Keratinocyte (primary cell): Measurements from ENCODE around the gene SLIT3. TPM values are rescaled to one million over a fixed set of nuclear protein-coding genes. Genes with fewer than 3 reads are reported as not detected.

Source experiments
- DNase-seq: peaks from one replicate; pipeline ENCODE4 v3.0.0-alpha.2; 2011; ENCODE audit warnings: low read depth, missing footprints, low spot score
- FAIRE-seq: peaks from 2 replicates; lab custom pipeline; 2011; peaks lifted over from hg19 to GRCh38; lab: Jason Lieb, UNC
- H2AFZ ChIP-seq: 2 replicates; pipeline ENCODE4 v1.6.0; 2012; ENCODE audit warnings: low read length, control low read depth, inconsistent platforms; ENCODE audit not compliant: control insufficient read depth
- H3K27ac ChIP-seq: 2 replicates; pipeline ENCODE4 v1.5.1; 2011; ENCODE audit warnings: low read length; ENCODE audit not compliant: control insufficient read depth, insufficient read depth
- H3K27me3 ChIP-seq: 3 replicates; pipeline ENCODE4 v1.6.0; 2011; ENCODE audit warnings: low read length; ENCODE audit not compliant: control insufficient read depth, insufficient read depth; ENCODE audit errors: extremely low read depth
- H3K36me3 ChIP-seq, 2 experiments: 2 replicates in 1 of 2; 3 replicates in 1 of 2; pipeline ENCODE4 v1.5.1; 2011; ENCODE audit warnings: low read length in 2 of 2, mild to moderate bottlenecking in 1 of 2; ENCODE audit not compliant: control insufficient read depth in 2 of 2, insufficient read depth in 2 of 2; ENCODE audit errors: extremely low read depth in 1 of 2
- H3K4me1 ChIP-seq: 3 replicates; pipeline ENCODE4 v1.5.1; 2011; ENCODE audit warnings: low read length; ENCODE audit not compliant: control insufficient read depth, insufficient read depth; ENCODE audit errors: extremely low read depth
- H3K4me2 ChIP-seq: 3 replicates; pipeline ENCODE4 v1.6.0; 2011; ENCODE audit warnings: low read depth, low read length; ENCODE audit not compliant: control insufficient read depth, insufficient read depth; ENCODE audit errors: extremely low read depth
- H3K4me3 ChIP-seq, 3 experiments: fragments of 200-600 bp in 1 of 3; sonication (generic) in 1 of 3; 2 replicates in 2 of 3; 3 replicates in 1 of 3; pipeline ENCODE4 v1.5.1; 2011 to 2016; ENCODE audit warnings: low read length in 3 of 3, mild to moderate bottlenecking in 3 of 3, control low read depth in 2 of 3, inconsistent platforms in 1 of 3, low read depth in 1 of 3, mixed read lengths in 1 of 3, mixed run types in 1 of 3, moderate library complexity in 1 of 3; ENCODE audit not compliant: control insufficient read depth in 2 of 3, insufficient read depth in 2 of 3; ENCODE audit errors: extremely low read depth in 1 of 3
- H3K79me2 ChIP-seq: 2 replicates; pipeline ENCODE4 v1.6.0; 2012; ENCODE audit warnings: low read length; ENCODE audit not compliant: control insufficient read depth, insufficient read depth
- H3K9ac ChIP-seq: 3 replicates; pipeline ENCODE4 v1.6.0; 2011; ENCODE audit warnings: low read length; ENCODE audit not compliant: control insufficient read depth, insufficient read depth; ENCODE audit errors: extremely low read depth
- H3K9me1 ChIP-seq: 3 replicates; pipeline ENCODE4 v1.6.0; 2011; ENCODE audit warnings: low read length; ENCODE audit not compliant: control insufficient read depth, insufficient read depth; ENCODE audit errors: extremely low read depth
- H3K9me3 ChIP-seq: 2 replicates; pipeline ENCODE4 v1.5.1; 2012; ENCODE audit warnings: low read depth, low read length; ENCODE audit not compliant: control insufficient read depth
- H4K20me1 ChIP-seq: 3 replicates; pipeline ENCODE4 v1.6.0; 2011; ENCODE audit warnings: low read length; ENCODE audit not compliant: control insufficient read depth, insufficient read depth; ENCODE audit errors: extremely low read depth
- EZH2 ChIP-seq: IDR thresholded peaks from one replicate; pipeline ENCODE4 v1.6.1; 2012; ENCODE audit warnings: inconsistent platforms, mild to moderate bottlenecking, low read length, moderate library complexity
- dilution Hi-C: fragments of 300-500 bp; cut with MboI; formaldehyde crosslinking; loops from one replicate; pipeline ENCODE4 v1.7.0; 2020; ENCODE audit warnings: low sequenced_read_pairs; ENCODE audit not compliant: extremely low pct_ligation_motif_present
- polyA plus RNA-seq, 5 experiments: library from polyadenylated mRNA; depleted of rRNA in 3 of 5; stranded (reverse) in 3 of 5; stranded (forward) in 1 of 5; unstranded in 1 of 5; fragments of >200 nt; gene quantifications; 1 replicate in 1 of 5; 2 replicates in 3 of 5; 3 replicates in 1 of 5; pipeline versions ENCODE4 v1.2.1 to v1.2.3, GENCODE V29; 2011 to 2012; ENCODE audit warnings: missing spikeins in 2 of 5, low read depth in 1 of 5, low replicate concordance in 1 of 5
- TF ChIP-seq, protein P1 (sequence below), 3 experiments: IDR thresholded peaks in 1 of 3; conservative IDR thresholded peaks in 1 of 3; optimal IDR thresholded peaks in 1 of 3; 2 replicates in 2 of 3; 3 replicates in 1 of 3; pipeline versions ENCODE3 to v1.5.1; 2011; ENCODE audit warnings: low read length in 3 of 3, mild to moderate bottlenecking in 3 of 3, moderate library complexity in 2 of 3, control low read depth in 1 of 3, inconsistent platforms in 1 of 3; ENCODE audit not compliant: insufficient read depth in 2 of 3; ENCODE audit errors: extremely low read depth in 1 of 3

Gene SLIT3
- polyA plus RNA-seq, 1 donor (not counting 4 experiments of a cell fraction or from before 2014, with no cell fraction given), result 2.4 TPM

DNA sequence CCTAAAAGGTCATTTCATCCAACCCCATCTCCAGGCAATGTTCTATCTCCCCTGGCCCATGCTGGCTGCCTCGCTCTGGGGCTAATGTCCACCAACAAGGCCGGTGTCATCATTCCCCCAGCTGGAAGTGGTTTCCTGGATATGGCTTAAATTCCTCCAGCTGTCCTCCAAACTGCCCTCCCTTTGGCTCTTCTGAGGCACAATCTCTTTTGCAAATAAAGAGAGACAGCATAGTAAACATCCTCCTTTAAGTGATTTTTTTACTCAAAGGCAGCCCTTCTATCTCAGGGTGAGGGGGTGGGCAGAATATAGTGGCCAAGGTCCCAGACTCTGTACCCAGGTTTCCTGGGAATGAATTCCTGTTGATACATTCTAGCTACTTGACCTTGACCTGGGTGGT is 604.3 kb downstream of the SLIT3 start:
- no peak overlapping the region for H3K4me3 ChIP-seq
- H3K9me3 ChIP-seq, result no peaks in the 10 kb centered on the region
- FAIRE-seq (no peak), DNase-seq (no peak)
- no peak overlapping the region for H3K9ac ChIP-seq
- no peak overlapping the region for H3K27ac ChIP-seq
- H4K20me1 ChIP-seq, result no peaks in the 10 kb centered on the region
- H3K27me3 ChIP-seq, result peaks cover 7% of the 10 kb centered on the region
- H3K36me3 ChIP-seq, result no peaks in the 10 kb centered on the region
- H3K4me1 ChIP-seq, result no peaks in the 10 kb centered on the region
- H2AFZ ChIP-seq, result no peak overlapping the region
- H3K79me2 ChIP-seq, result no peaks in the 10 kb centered on the region
- dilution Hi-C loops, result no loop called here
- no peak overlapping the region for H3K4me2 ChIP-seq
- TF ChIP-seq EZH2, result no peak
- TF ChIP-seq, protein P1, sequence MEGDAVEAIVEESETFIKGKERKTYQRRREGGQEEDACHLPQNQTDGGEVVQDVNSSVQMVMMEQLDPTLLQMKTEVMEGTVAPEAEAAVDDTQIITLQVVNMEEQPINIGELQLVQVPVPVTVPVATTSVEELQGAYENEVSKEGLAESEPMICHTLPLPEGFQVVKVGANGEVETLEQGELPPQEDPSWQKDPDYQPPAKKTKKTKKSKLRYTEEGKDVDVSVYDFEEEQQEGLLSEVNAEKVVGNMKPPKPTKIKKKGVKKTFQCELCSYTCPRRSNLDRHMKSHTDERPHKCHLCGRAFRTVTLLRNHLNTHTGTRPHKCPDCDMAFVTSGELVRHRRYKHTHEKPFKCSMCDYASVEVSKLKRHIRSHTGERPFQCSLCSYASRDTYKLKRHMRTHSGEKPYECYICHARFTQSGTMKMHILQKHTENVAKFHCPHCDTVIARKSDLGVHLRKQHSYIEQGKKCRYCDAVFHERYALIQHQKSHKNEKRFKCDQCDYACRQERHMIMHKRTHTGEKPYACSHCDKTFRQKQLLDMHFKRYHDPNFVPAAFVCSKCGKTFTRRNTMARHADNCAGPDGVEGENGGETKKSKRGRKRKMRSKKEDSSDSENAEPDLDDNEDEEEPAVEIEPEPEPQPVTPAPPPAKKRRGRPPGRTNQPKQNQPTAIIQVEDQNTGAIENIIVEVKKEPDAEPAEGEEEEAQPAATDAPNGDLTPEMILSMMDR (optimal IDR thresholded peaks at IDR 0.05 in 1 of 3, IDR thresholded peaks at IDR 0.05 in 1 of 3, conservative IDR thresholded peaks at IDR 0.05 in 1 of 3; ENCODE audit: extremely low read depth in 1 of 3, insufficient read depth in 2 of 3, low read length in 3 of 3), result no peak
- H3K9me1 ChIP-seq, result no peaks in the 10 kb centered on the region

GRCh38 chr5:168695301-168695835 is 605.6 kb downstream of the SLIT3 start:
- H3K27me3 ChIP-seq, result peaks cover 7% of the 10 kb centered on the region
- no peak for DNase-seq
- H2AFZ ChIP-seq, result no peak overlapping the region
- dilution Hi-C loops, result no loop called here
- no peaks in the 10 kb centered on the region for H3K79me2 ChIP-seq
- no peak overlapping the region for H3K4me2 ChIP-seq
- no peaks in the 10 kb centered on the region for H3K4me1 ChIP-seq
- no peaks in the 10 kb centered on the region for H3K36me3 ChIP-seq
- H4K20me1 ChIP-seq, result no peaks in the 10 kb centered on the region
- H3K9me3 ChIP-seq, result no peaks in the 10 kb centered on the region
- H3K4me3 ChIP-seq, result no peak overlapping the region
- H3K9ac ChIP-seq, result no peak overlapping the region
- no peak for FAIRE-seq
- no peaks in the 10 kb centered on the region for H3K9me1 ChIP-seq
- H3K27ac ChIP-seq, result no peak overlapping the region
- no peak for TF ChIP-seq EZH2
- TF ChIP-seq, protein P1 (optimal IDR thresholded peaks at IDR 0.05 in 1 of 3, IDR thresholded peaks at IDR 0.05 in 1 of 3, conservative IDR thresholded peaks at IDR 0.05 in 1 of 3; ENCODE audit: extremely low read depth in 1 of 3, insufficient read depth in 2 of 3, low read length in 3 of 3), result no peak
